K562 (cell line): Measurements from ENCODE around the gene TTLL10. TPM values are rescaled to one million over a fixed set of nuclear protein-coding genes. Genes with fewer than 3 reads are reported as not detected.

Source experiments
- ELF4 ChIP-seq: fragments of 450-650 bp; formaldehyde crosslinking; IDR thresholded peaks from 2 replicates; pipeline ENCODE4 v1.4.0; 2022; ENCODE audit warnings: missing genetic modification characterization
- ESRRA ChIP-seq: fragments of 450-650 bp; IDR thresholded peaks from 2 replicates; pipeline ENCODE4 v1.6.1; 2014; ENCODE audit warnings: low read depth, mild to moderate bottlenecking, moderate library complexity, borderline replicate concordance
- HDAC8 ChIP-seq: fragments of 450-650 bp; IDR thresholded peaks from 2 replicates; pipeline ENCODE4 v1.6.1; 2016; ENCODE audit warnings: mild to moderate bottlenecking, missing genetic modification characterization, moderate library complexity, missing compliant biosample characterization
- HEY1 ChIP-seq: fragments of 250-450 bp; sonication (Bioruptor Pico); IDR thresholded peaks from 2 replicates; pipeline ENCODE4 v1.5.0; 2020; ENCODE audit warnings: mild to moderate bottlenecking, moderate library complexity, borderline replicate concordance
- NR2C1 ChIP-seq, 2 experiments: fragments of 450-650 bp; IDR thresholded peaks; 2 replicates each; pipeline ENCODE4 v1.6.1; 2017; ENCODE audit warnings: mild to moderate bottlenecking in 2 of 2, antibody characterized with exemption in 1 of 2, inconsistent platforms in 1 of 2, missing compliant biosample characterization in 1 of 2, missing genetic modification characterization in 1 of 2
- PTTG1 ChIP-seq: fragments of 450-650 bp; IDR thresholded peaks from 2 replicates; pipeline ENCODE4 v1.6.1; 2016; ENCODE audit warnings: low read depth, mild to moderate bottlenecking, missing genetic modification characterization, missing compliant biosample characterization
- ZBTB5 ChIP-seq: fragments of 450-650 bp; IDR thresholded peaks from 2 replicates; pipeline ENCODE4 v1.6.1; 2017; ENCODE audit warnings: antibody characterized with exemption
- ZNF212 ChIP-seq: fragments of 450-650 bp; formaldehyde crosslinking; IDR thresholded peaks from 2 replicates; pipeline ENCODE4 v1.4.0; 2020; ENCODE audit warnings: mild to moderate bottlenecking
- ZNF263 ChIP-seq: sonication (generic); formaldehyde crosslinking; IDR thresholded peaks from 2 replicates; pipeline ENCODE4 v1.8.0; 2022; ENCODE audit warnings: mild to moderate bottlenecking, missing genetic modification reagents, borderline replicate concordance
- polyA plus RNA-seq, 8 experiments: library from polyadenylated mRNA; depleted of rRNA in 4 of 8; stranded (reverse) in 5 of 8; unstranded in 3 of 8; fragments of >200 nt; fragmentation: Nextera tagmentation in 2 of 8; fragmentation: Illumina TruSeq in 1 of 8; extraction: Ambion mirVana in 2 of 8; extraction: Trizol in 1 of 8; gene quantifications; 2 replicates each; pipeline versions ENCODE4 v1.2.1 to v1.2.3, GENCODE V29; 2011 to 2014; ENCODE audit warnings: inconsistent platforms in 1 of 8, missing spikeins in 1 of 8
- total RNA-seq, 7 experiments: library from RNA; depleted of rRNA in 6 of 7; stranded (reverse); fragments of >200 nt in 6 of 7; fragmentation: Illumina TruSeq in 2 of 7; extraction: Trizol in 2 of 7; gene quantifications; 2 replicates each; pipeline versions ENCODE4 v1.2.1 to v1.2.3, GENCODE V29; 2011 to 2021; ENCODE audit warnings: low replicate concordance in 1 of 7
- TF ChIP-seq, protein P1 (sequence below): fragments of 450-650 bp; IDR thresholded peaks from 2 replicates; pipeline ENCODE4 v1.6.1; 2016; ENCODE audit warnings: low read depth
- TF ChIP-seq, protein P2 (sequence below): fragments of 250-450 bp; sonication (Bioruptor Pico); IDR thresholded peaks from 2 replicates; pipeline ENCODE4 v1.6.1; 2021; ENCODE audit warnings: mild to moderate bottlenecking
- TF ChIP-seq, protein P3 (sequence below): fragments of 450-650 bp; formaldehyde crosslinking; IDR thresholded peaks from 2 replicates; pipeline ENCODE4 v1.4.0; 2020; ENCODE audit warnings: mild to moderate bottlenecking, moderate library complexity

TTLL10 gene
- total and polyA plus RNA-seq, 9 of the 15 experiments (the other 6 are each of a cell fraction or from before 2014, with no cell fraction given), result not detected

DNA sequence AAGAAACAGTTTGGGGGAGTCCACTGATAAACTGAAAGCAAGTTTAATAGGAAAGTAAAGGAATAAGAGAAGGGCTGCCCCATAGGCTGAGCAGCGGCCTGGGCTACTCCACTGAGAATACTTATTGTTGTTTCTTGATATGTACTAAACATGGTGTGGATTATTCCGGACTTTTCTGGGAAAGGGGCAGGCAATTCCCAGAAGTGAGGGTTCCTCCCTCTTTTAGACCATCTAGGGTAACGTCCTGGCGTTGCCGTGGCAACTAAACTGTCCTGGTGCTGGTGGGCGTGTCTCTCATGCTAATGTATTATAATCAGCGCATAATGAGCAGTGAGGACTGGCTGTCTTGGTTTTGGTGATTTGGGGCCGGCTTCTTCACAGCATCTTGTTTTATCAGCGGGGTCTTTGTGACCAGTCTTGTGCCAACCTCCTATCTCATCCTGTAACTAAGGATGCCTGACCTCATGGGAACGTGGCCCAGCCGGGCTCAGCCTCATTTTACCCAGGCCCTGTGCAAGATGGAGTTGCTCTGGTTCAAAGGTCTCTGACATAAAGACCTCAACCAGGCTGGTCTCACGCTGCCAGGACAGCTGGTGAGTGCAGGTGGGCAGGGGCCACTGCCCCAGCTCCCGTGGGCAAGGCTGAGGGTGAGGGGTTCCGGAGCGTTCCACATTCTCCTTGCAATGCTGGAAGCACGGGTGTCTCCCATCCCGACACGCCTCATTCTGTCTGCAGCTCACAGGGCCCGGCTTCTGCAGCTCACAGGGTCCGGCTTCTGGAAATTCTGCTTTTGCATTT lies 38.1 kb upstream of the TTLL10 start (continued):
- TF ChIP-seq, protein P1, sequence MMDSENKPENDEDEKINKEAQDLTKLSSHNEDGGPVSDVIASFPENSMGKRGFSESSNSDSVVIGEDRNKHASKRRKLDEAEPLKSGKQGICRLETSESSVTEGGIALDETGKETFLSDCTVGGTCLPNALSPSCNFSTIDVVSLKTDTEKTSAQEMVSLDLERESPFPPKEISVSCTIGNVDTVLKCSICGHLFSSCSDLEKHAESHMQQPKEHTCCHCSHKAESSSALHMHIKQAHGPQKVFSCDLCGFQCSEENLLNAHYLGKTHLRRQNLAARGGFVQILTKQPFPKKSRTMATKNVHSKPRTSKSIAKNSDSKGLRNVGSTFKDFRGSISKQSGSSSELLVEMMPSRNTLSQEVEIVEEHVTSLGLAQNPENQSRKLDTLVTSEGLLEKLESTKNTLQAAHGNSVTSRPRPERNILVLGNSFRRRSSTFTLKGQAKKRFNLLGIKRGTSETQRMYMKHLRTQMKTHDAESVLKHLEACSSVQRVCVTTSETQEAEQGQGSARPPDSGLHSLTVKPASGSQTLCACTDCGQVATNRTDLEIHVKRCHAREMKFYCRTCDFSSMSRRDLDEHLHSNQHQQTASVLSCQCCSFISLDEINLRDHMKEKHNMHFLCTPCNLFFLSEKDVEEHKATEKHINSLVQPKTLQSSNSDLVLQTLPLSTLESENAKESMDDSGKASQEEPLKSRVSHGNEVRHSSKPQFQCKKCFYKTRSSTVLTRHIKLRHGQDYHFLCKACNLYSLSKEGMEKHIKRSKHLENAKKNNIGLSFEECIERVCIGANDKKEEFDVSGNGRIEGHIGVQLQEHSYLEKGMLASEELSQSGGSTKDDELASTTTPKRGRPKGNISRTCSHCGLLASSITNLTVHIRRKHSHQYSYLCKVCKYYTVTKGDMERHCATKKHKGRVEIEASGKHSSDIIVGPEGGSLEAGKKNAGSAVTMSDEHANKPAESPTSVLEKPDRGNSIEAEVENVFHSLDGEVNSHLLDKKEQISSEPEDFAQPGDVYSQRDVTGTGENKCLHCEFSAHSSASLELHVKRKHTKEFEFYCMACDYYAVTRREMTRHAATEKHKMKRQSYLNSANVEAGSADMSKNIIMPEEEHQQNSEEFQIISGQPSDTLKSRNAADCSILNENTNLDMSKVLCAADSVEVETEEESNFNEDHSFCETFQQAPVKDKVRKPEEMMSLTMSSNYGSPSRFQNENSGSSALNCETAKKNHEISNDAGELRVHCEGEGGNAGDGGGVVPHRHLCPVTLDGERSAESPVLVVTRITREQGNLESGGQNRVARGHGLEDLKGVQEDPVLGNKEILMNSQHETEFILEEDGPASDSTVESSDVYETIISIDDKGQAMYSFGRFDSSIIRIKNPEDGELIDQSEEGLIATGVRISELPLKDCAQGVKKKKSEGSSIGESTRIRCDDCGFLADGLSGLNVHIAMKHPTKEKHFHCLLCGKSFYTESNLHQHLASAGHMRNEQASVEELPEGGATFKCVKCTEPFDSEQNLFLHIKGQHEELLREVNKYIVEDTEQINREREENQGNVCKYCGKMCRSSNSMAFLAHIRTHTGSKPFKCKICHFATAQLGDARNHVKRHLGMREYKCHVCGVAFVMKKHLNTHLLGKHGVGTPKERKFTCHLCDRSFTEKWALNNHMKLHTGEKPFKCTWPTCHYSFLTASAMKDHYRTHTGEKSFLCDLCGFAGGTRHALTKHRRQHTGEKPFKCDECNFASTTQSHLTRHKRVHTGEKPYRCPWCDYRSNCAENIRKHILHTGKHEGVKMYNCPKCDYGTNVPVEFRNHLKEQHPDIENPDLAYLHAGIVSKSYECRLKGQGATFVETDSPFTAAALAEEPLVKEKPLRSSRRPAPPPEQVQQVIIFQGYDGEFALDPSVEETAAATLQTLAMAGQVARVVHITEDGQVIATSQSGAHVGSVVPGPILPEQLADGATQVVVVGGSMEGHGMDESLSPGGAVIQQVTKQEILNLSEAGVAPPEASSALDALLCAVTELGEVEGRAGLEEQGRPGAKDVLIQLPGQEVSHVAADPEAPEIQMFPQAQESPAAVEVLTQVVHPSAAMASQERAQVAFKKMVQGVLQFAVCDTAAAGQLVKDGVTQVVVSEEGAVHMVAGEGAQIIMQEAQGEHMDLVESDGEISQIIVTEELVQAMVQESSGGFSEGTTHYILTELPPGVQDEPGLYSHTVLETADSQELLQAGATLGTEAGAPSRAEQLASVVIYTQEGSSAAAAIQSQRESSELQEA, result no peak
- TF ChIP-seq, protein P2, sequence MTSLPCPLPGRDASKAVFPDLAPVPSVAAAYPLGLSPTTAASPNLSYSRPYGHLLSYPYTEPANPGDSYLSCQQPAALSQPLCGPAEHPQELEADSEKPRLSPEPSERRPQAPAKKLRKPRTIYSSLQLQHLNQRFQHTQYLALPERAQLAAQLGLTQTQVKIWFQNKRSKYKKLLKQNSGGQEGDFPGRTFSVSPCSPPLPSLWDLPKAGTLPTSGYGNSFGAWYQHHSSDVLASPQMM (CRISPR knock-in tag), result no peak
- TF ChIP-seq PTTG1 (peak; percentile 80), ZNF212 (CRISPR knock-in tag) (no peak), HEY1 (CRISPR knock-in tag) (no peak), NR2C1 (IDR thresholded peaks at IDR 0.05) (no peak), NR2C1 (tag; IDR thresholded peaks at IDR 0.05) (peak; percentile 73), HDAC8 (peak; percentile 89), ZBTB5 (no peak), ZNF263 (no peak), ESRRA (no peak), ELF4 (CRISPR knock-in tag) (no peak)
- TF ChIP-seq, protein P3, sequence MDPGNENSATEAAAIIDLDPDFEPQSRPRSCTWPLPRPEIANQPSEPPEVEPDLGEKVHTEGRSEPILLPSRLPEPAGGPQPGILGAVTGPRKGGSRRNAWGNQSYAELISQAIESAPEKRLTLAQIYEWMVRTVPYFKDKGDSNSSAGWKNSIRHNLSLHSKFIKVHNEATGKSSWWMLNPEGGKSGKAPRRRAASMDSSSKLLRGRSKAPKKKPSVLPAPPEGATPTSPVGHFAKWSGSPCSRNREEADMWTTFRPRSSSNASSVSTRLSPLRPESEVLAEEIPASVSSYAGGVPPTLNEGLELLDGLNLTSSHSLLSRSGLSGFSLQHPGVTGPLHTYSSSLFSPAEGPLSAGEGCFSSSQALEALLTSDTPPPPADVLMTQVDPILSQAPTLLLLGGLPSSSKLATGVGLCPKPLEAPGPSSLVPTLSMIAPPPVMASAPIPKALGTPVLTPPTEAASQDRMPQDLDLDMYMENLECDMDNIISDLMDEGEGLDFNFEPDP, result no peak
